Measurements from ENCODE around the gene PRTFDC1.

PRTFDC1 gene

DNA sequence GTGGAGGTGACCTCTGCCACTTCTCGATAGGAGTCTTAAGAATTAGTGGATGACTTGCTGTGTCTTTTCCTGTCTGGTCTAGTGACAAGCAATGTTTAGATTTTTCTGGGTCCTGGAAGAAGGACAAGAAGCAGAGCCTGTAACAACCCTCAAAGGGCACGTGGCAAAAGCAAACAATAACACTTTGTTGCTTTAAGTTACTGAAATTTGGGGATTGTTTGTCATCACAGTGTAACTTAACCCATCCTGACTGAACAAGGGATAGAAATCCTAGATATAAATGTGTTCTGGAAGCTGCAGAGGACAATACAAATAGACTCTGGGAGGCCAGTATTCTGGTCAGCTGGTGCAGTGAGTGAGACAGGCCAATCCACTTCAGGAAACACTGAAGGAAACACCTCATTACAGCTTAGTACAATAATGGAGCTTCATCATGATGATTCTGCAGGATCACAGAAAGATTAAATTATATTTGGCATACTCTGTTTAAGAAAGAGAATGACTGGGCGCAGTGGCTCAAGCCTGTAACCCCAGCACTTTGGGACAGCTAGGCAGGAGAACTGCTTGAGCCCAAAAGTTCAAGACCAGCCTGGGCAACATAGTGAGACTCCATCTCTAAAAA lies 40.2 kb upstream of the PRTFDC1 start:
- Histone ChIP-seq H3K4me2 (ENCODE audit: low read length) (no peak overlapping the region), H3K27ac (no peak overlapping the region), H3K4me1 (no peaks in the 10 kb centered on the region), H2AFZ (no peak overlapping the region), H3K9me3 (ENCODE audit: control insufficient read depth, low read length) (no peaks in the 10 kb centered on the region), H3K36me3 (ENCODE audit: control insufficient read depth, insufficient read depth, low read length) (no peaks in the 10 kb centered on the region), H3K4me3 (ENCODE audit: low read depth, low read length) (no peak overlapping the region), H3K79me2 (no peaks in the 10 kb centered on the region), H3K9ac (no peak overlapping the region), H3K27me3 (ENCODE audit: control insufficient read depth, insufficient read depth, low read length) (no peaks in the 10 kb centered on the region)
- TF ChIP-seq, protein P1, sequence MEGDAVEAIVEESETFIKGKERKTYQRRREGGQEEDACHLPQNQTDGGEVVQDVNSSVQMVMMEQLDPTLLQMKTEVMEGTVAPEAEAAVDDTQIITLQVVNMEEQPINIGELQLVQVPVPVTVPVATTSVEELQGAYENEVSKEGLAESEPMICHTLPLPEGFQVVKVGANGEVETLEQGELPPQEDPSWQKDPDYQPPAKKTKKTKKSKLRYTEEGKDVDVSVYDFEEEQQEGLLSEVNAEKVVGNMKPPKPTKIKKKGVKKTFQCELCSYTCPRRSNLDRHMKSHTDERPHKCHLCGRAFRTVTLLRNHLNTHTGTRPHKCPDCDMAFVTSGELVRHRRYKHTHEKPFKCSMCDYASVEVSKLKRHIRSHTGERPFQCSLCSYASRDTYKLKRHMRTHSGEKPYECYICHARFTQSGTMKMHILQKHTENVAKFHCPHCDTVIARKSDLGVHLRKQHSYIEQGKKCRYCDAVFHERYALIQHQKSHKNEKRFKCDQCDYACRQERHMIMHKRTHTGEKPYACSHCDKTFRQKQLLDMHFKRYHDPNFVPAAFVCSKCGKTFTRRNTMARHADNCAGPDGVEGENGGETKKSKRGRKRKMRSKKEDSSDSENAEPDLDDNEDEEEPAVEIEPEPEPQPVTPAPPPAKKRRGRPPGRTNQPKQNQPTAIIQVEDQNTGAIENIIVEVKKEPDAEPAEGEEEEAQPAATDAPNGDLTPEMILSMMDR (IDR thresholded peaks at IDR 0.05), result no peak

DNA sequence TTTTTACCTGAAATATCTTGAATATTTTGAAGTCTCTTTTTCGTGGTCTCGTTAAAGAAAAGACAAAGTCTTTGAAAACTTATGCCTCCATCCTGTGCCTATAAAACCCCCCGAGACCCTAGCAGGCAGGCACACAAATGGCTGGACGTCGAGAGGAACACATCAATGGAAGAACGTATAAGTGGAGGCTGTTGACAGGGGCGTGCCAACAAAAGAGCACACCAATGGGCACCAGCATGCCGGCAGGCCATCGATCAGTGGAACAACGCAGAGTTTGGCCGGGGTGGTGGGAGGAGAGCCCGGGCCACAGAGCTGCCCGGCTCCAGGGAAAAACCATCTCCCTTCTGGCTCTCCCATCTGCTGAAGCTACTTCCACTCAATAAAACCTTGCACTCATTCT lies 38.9 kb upstream of the PRTFDC1 start:
- H3K4me3 ChIP-seq (ENCODE audit: low read depth, low read length), result no peak overlapping the region
- no peak overlapping the region for H2AFZ ChIP-seq
- H3K4me2 ChIP-seq (ENCODE audit: low read length), result no peak overlapping the region
- H3K27me3 ChIP-seq (ENCODE audit: control insufficient read depth, insufficient read depth, low read length), result no peaks in the 10 kb centered on the region
- H3K4me1 ChIP-seq, result no peaks in the 10 kb centered on the region
- H3K9me3 ChIP-seq (ENCODE audit: control insufficient read depth, low read length), result no peaks in the 10 kb centered on the region
- H3K9ac ChIP-seq, result no peak overlapping the region
- no peak overlapping the region for H3K27ac ChIP-seq
- H3K36me3 ChIP-seq (ENCODE audit: control insufficient read depth, insufficient read depth, low read length), result no peaks in the 10 kb centered on the region
- H3K79me2 ChIP-seq, result no peaks in the 10 kb centered on the region
- TF ChIP-seq, protein P1 (IDR thresholded peaks at IDR 0.05), result no peak

DNA sequence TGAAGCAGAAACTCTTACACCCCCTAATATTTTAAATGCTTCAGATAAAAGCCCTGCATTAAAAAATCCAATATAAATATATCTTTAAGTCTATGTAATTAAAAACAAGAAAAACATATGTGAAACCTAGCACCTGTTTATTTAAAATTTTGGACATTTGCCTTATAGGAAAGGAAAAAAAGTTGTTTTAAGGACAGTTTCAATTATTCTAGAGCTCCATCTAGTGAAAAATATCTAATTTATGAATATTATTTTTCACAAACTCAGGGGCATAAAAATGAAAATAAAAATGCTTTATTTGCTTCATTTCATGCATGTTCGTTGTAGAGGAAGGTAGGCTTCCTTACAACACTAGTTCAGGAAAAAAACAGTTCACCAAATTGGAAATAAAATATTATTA lies 37.5 kb upstream of the PRTFDC1 start:
- Histone ChIP-seq H3K27ac (no peak overlapping the region), H3K9me3 (ENCODE audit: control insufficient read depth, low read length) (no peaks in the 10 kb centered on the region), H3K36me3 (ENCODE audit: control insufficient read depth, insufficient read depth, low read length) (no peaks in the 10 kb centered on the region), H3K4me2 (ENCODE audit: low read length) (no peak overlapping the region), H3K9ac (no peak overlapping the region), H3K4me1 (no peaks in the 10 kb centered on the region), H3K79me2 (no peaks in the 10 kb centered on the region), H3K4me3 (ENCODE audit: low read depth, low read length) (no peak overlapping the region), H3K27me3 (ENCODE audit: control insufficient read depth, insufficient read depth, low read length) (no peaks in the 10 kb centered on the region), H2AFZ (no peak overlapping the region)
- TF ChIP-seq, protein P1 (IDR thresholded peaks at IDR 0.05), result peak; percentile 47

DNA sequence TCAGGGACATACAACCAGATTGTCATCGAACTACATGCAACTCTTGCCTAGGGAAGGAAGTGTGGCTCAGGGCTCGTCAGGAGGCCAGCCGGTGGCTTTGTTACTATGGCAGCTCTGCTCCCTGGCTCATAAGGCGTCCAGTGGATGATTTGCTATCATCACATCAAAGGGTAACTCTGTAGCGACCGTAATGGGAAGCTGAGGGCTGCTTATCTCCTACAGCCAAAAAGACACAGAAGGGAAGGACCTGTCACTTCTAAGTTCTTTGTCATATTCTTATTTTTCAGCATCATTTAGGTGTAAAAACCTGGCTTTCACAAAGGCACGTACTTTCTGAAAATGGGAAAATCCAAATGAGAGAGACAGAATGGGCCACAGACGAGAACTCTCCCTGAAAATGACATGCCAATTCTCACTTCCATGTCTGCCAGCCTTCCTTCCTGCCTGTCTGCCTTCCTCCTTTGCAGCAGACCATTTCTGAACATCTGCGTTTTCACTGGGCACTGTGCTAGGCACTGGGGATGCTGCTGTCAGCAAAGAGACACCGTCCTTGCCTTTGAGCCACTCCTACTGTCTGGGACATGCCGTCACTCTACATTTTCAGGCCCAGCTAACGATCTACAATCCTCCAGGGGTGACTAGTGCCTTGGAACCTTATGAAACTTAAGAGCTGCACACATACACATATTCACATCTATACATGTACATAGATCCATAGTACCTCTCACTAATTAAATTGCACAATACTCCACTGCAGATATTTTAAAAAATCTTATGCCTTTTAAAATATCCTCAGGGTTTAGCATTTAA lies 36.6 kb upstream of the PRTFDC1 start:
- H3K27ac ChIP-seq, result no peak overlapping the region
- H3K36me3 ChIP-seq (ENCODE audit: control insufficient read depth, insufficient read depth, low read length), result no peaks in the 10 kb centered on the region
- H3K4me1 ChIP-seq, result no peaks in the 10 kb centered on the region
- no peak overlapping the region for H3K4me2 ChIP-seq (ENCODE audit: low read length)
- no peaks in the 10 kb centered on the region for H3K9me3 ChIP-seq (ENCODE audit: control insufficient read depth, low read length)
- H2AFZ ChIP-seq, result peak overlapping the region; percentile 7
- no peak overlapping the region for H3K9ac ChIP-seq
- H3K79me2 ChIP-seq, result no peaks in the 10 kb centered on the region
- no peak overlapping the region for H3K4me3 ChIP-seq (ENCODE audit: low read depth, low read length)
- no peaks in the 10 kb centered on the region for H3K27me3 ChIP-seq (ENCODE audit: control insufficient read depth, insufficient read depth, low read length)
- TF ChIP-seq, protein P1 (IDR thresholded peaks at IDR 0.05), result no peak
